ENCODE data around the gene TNFSF12.

The TNFSF12 gene

DNA sequence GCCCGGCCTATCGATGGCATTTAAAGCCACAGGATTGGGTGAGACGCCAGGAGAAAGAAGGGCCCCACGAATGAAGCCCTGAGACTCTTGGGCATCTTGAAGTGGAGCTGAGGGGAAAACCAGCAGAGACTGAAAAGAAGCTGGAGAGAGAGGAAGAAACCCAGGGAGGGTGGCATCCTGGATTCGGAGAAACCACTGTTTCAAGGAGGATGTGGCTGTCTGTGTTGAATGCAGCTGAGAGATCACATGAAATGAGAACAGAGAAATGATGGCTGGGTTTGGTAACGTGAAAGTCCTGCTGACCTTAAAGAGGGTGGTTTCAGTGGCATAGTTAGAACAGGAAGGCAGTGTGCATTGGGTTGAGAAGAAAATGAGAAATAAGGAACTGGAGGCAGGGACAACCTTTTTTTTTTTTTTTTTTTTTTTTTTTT is 3.8 kb downstream of the TNFSF12 start:
- in situ Hi-C loops (cut with MboI; ENCODE audit: low sequenced_read_pairs, unreplicated experiment): no loop called here
- DNase-seq (ENCODE audit: low spot score): peak; percentile 64
- TF ChIP-seq, protein P1, sequence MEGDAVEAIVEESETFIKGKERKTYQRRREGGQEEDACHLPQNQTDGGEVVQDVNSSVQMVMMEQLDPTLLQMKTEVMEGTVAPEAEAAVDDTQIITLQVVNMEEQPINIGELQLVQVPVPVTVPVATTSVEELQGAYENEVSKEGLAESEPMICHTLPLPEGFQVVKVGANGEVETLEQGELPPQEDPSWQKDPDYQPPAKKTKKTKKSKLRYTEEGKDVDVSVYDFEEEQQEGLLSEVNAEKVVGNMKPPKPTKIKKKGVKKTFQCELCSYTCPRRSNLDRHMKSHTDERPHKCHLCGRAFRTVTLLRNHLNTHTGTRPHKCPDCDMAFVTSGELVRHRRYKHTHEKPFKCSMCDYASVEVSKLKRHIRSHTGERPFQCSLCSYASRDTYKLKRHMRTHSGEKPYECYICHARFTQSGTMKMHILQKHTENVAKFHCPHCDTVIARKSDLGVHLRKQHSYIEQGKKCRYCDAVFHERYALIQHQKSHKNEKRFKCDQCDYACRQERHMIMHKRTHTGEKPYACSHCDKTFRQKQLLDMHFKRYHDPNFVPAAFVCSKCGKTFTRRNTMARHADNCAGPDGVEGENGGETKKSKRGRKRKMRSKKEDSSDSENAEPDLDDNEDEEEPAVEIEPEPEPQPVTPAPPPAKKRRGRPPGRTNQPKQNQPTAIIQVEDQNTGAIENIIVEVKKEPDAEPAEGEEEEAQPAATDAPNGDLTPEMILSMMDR (IDR thresholded peaks at IDR 0.05; ENCODE audit: borderline replicate concordance, control extremely low read depth, extremely low read depth, insufficient read depth, missing control alignments): no peak

- TF ChIP-seq, protein P1 (IDR thresholded peaks at IDR 0.05; ENCODE audit: borderline replicate concordance, control extremely low read depth, extremely low read depth, insufficient read depth, missing control alignments): no peak
- in situ Hi-C loops (cut with MboI; ENCODE audit: low sequenced_read_pairs, unreplicated experiment): no loop called here
- no peak for DNase-seq (ENCODE audit: low spot score)
Measured at GRCh38 chr17:7553356-7553755, 4.5 kb downstream of the TNFSF12 start.

GRCh38 chr17:7555320-7555948 is 6.6 kb downstream of the TNFSF12 start:
- DNase-seq (ENCODE audit: low spot score): no peak
- in situ Hi-C loops (cut with MboI; ENCODE audit: low sequenced_read_pairs, unreplicated experiment): no loop called here
- TF ChIP-seq, protein P1 (IDR thresholded peaks at IDR 0.05; ENCODE audit: borderline replicate concordance, control extremely low read depth, extremely low read depth, insufficient read depth, missing control alignments): peak; percentile 4

DNA sequence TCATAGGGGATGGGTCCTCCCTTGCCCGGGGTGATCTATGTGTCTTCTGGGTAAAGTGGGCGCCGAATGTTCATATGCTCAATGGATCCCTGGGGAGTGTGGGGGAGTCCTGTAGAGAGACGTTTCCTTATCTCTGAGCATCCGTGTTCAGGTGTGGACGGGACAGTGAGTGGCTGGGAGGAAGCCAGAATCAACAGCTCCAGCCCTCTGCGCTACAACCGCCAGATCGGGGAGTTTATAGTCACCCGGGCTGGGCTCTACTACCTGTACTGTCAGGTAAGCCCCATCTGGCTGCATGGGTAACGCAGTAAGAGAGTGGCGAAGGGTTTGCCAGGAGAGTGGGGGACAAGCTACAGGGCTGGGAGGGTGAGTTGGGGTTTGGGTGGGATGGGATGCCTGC is 7.8 kb downstream of the TNFSF12 start:
- no peak for DNase-seq (ENCODE audit: low spot score)
- in situ Hi-C loops (cut with MboI; ENCODE audit: low sequenced_read_pairs, unreplicated experiment): no loop called here
- TF ChIP-seq, protein P1 (IDR thresholded peaks at IDR 0.05; ENCODE audit: borderline replicate concordance, control extremely low read depth, extremely low read depth, insufficient read depth, missing control alignments): no peak

GRCh38 chr17:7557147-7557764 is 8.4 kb downstream of the TNFSF12 start:
- in situ Hi-C loops (cut with MboI; ENCODE audit: low sequenced_read_pairs, unreplicated experiment): no loop called here
- DNase-seq (ENCODE audit: low spot score): no peak
- TF ChIP-seq, protein P1 (IDR thresholded peaks at IDR 0.05; ENCODE audit: borderline replicate concordance, control extremely low read depth, extremely low read depth, insufficient read depth, missing control alignments): no peak

DNA sequence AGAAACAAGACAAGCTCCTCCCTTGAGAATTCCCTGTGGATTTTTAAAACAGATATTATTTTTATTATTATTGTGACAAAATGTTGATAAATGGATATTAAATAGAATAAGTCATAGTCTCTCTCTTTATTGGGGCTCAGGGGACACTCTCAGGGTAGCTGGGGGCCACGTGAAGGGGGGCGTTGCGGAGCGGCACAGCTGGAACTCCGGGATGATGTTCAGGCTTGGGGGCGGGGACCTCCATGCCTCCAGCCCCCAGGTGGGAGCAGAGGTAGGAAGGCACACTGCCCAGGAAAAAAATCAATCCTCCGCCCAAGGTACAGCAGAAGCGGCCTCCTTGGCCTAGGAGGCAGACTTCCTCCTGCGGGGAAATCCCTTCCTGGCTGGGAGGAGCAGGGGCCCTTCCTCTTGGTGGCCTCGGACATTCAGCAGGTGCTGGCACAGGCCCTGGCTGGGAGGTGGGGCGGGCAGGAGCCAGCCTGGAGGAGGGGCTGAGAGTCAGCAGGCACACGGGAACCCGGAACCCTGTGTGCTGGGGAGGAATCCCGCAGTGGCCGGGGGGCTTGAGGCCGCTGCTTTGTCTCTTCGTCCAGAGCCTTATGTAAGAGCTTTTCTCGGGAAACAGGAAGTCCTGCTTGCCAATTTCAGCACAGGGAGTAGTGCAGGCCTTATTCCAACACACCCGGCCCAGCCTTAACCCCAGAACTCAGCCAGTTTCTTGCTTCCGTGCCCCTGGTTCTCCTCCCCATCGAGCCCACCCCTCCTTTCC is 9.1 kb downstream of the TNFSF12 start:
- DNase-seq (ENCODE audit: low spot score): peak; percentile 72
- TF ChIP-seq, protein P1 (IDR thresholded peaks at IDR 0.05; ENCODE audit: borderline replicate concordance, control extremely low read depth, extremely low read depth, insufficient read depth, missing control alignments): no peak
- in situ Hi-C loops (cut with MboI; ENCODE audit: low sequenced_read_pairs, unreplicated experiment): no loop called here
